COLO829 (cell line): Measurements from ENCODE around the gene AADACL2.
A peak's percentile ranks its signal among the peaks of the same experiment; 100 is the strongest.
"Not testable (repeated sequence)": the region's sequence is repeated elsewhere in the genome, so short reads cannot be mapped to it uniquely, and the experiment has no call there.

Source experiments
- DNase-seq: peaks from one replicate; pipeline ENCODE4 v3.0.0; 2012; ENCODE audit warnings: low spot score

AADACL2 gene

DNA sequence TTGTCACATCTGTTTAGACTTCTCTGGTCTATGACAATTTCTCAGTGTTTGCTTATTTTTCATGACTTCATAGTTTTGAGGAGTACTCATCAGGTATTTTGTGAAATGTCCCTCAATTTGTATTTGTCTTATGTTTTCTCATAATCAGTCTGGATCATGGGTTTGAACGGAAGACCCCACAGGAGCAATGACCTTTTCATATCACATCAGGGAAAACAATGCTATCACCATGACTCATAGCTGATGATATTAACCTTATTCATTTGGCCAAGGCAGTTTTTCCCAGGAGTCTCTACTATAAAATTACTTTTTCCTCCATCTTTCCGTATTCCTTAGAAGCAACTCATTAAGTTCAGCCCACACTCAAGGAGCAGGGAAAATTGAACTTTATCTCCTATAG lies 32.7 kb downstream of the AADACL2 start:
- peak; percentile 65 for DNase-seq

DNA sequence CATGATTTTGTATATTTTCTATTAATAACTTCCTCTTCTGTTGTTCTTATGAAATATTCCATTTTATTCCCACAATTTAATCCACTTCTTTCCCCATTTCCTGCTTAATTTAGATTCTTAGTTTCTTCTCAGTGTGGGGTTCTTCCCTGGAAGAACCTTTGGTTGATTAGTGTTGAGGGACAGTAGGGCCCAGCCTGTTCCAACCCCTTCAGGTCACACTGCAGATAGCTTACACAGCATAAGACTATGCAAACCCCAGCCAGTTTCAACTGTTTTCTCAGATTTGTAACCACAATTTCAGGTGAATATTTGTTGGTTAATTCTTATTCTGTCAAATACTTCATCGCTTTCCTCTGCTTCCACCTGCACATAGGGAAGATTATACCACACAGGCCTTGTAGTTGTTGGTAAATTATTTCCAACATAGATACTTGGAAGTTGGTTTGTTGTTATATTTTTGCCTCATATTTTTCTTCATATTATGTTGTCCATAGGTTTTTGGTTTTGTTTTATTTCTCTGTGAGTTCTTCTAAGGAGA lies 34.7 kb downstream of the AADACL2 start:
- DNase-seq = no peak

DNA sequence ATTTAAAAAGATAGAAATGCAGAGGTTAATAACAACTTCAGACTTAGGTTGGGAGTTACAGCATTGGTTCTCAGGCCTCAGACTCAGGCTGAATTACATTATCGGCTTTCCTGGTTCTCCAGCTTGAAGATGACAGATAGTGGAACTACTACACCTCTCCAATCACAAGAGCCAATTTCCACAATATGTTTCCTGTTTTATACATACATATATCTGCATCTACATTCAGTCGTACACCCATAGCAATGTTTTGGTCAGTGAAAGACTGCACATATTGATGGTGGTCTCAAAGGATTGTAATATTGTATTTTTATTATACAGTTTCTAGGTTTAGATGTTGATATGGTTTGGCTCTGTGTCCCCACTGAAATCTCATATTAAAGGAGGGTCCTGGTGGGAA lies 35.4 kb downstream of the AADACL2 start:
- no peak for DNase-seq

DNA sequence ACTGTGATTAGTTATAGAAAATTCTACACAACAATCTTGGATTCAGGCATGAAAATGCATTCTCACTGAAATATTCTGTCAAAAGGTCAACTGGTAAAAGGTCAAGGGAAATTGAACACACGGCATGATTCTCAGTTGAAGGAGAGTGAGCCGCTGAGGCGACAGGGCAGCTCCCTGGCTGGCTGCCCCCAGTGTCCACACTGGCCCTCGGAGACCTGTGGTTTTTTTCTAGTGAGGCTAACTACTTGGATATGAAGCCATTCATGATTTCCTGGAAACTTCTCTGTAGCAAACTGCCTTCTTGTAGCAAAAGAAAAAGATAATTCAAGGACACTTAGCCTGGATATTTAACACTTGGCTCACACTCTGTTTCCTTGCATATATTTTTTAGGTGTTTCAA lies 37.2 kb downstream of the AADACL2 start:
- peak; percentile 78 for DNase-seq

DNA sequence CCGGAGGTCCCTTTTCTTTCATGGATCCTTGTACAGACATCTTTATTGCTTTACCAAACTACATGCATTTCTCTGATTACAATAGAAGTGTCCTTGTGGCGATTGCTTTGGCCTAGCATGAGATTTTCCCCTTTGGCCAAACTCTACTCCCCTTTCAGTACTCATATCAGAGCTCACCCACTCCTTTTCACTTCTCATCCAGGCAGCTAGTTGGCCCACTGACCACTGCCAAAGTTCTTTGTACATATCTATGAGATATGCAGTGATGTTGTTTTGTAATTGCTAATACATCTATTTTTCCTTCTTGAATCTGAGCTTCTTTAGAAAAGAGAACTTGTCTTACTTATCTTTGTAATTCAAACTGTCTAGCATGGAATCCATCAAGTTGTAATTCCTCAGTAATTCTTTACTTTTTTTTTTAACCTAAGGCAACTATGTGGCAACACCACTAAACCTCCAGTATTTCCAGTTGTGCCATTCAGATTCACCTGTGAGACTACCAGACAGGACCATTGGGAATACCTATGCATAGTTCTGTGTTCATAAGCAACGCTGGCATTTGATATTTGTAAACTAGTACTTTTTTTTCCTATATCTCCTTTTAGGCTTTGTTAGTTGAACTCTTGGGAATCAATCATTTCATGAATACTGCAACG lies 39.2 kb downstream of the AADACL2 start:
- DNase-seq = no peak

DNA sequence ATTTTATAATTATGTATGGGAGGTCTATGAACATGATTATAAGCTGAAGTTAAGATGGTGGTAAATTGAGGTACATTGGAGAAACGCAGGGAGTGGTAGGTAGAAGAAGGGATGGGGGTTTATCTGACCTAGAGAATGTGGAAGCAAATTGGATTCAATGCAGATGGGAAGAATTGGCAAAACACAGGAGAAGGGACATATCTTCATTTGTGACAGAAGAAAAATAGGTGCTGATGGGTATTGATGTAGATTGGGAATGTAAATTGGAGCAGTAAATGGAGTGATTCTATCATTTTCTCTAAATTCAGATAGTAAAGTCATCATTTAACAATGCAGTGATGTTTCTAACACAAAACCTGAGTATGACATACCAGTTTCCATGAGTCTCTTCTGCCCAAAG lies 40.5 kb downstream of the AADACL2 start:
- no peak for DNase-seq

DNA sequence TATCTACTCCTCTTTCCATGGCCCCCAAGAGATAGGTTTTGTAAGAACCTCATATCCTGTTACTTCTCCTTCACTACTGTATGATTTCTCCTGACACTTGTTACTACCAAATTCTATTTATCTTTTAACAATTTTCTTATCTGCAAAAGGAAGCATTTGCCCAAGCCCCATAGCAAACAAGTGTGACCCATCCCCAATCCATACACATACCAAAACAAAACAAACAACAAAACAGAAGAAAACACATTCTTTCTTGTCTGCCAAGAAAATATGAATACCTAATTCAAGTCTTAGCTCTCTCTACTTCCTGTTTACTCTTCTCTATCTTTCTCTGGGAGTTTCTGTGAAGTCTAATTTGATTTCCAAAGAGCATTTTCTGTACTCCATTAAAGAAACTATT lies 41.2 kb downstream of the AADACL2 start:
- no peak for DNase-seq

DNA sequence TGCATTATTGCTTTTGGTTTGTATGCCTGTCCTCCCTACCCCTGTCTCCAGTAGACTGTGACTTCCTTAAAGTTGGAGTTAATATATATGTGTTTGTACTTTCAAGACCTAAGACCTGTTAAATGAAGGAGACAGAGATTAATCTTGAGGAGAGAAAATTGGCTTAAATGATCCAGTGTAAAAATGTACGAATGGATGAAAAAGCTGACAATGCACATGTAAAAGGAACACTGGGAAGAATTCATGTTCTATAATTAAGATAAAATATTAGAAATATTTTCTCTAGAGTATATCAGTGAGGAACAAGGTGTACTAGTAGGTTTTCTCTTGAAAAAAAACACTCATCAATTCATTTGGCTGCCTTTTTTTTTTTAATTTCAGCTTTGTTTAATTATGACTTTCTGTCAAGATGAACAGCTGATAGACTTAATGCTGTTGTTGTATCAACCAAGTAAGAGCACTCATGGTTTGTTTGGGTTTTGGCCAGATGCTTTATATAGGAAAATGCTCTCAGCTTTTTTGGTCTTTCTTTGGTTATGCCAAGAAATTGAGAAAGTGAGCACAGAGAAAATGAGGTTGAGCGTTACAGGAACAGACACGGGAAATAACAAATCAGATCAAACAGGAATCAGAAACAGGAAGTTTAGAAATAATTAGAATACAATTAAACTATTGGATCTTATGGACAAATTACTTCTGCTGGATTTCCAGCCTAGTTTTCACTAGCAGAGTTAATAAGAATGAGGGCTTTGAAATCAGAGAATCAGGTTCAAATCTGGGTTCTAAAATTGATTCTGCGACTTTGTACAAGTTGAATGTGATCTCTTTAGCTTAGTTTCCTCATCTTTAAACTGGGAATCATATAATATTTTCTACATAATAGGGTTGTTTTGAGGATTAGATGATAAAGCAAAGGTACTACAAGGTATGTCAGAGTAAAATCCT lies 41.9 kb downstream of the AADACL2 start:
- DNase-seq = no peak

DNA sequence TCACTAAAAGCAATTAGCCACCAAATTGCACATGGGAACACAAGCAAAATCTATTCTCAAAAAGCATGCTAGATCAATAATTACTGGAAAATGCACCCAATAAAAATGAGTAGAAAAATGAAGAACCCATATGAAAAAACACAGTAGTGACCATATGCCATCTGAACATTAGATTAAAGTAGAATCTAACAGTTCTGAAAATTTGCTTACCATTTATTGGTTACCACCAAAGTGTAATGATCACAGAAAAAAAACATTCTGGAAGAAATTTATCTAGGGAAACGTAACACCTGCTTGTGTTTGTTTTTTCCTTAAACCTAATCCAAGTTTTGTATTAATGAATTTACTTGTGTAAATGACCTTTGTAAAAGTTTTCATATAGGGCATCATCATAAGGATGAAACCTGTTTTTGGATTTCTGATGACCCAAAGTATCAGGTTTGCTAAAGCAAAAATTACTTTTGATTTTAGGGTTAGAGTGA lies 42.6 kb downstream of the AADACL2 start:
- DNase-seq = no peak

DNA sequence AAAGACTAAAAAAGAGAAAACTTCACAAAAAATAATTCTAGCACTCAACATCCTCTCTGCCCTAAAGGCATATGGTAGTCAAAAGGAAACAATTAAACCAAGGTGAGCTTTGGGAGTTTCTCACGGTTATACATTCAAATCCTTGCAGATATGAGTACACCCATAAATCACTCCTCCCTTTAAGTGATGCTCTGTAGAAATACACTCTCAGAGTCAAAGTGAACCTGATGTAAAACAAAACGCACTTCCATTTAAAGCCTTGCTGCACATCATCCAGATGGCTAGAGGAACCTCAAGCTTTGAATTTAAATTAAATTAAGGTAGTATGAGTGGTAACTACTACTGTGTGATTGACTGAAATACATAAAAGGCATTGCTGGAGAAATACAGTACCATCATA lies 44.2 kb downstream of the AADACL2 start:
- no peak for DNase-seq

DNA sequence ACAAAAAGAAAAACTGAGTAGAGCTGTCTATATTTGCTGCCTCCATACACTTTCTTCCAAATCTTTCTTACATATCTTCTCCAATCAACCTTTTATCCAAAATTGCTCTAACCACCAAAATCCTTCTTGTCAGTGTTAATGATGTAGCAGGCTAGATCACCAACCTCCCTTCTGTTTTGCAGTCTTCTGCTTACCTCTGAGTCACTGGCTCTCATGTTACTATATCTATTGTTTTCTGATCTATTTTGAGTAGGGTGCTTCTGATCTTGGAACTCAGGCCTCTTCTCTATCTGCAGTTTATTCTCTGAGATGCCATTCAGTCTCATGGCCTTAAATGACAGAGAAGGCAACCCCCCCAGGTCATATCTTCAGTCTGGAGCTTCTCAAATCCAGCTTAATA lies 53.9 kb downstream of the AADACL2 start:
- DNase-seq = no peak

DNA sequence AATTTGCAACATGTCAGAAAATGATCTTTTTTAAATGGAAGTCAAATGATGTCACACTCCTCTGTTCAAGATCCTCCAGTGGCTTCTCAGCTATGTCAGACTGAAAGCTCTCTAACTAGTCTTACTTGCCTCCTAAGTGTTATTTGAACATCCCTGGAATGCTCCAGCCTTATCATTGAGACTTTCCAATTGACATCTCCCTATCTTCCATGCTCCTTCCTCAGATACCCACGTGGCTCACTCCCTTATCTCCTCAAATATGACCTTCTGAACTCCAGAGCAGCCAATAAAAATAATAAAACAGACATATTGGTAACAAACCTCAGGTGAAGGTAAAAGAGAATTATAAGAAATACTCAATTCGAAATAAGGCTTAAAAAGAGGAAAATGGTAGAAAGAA lies 54.7 kb downstream of the AADACL2 start:
- no peak for DNase-seq

DNA sequence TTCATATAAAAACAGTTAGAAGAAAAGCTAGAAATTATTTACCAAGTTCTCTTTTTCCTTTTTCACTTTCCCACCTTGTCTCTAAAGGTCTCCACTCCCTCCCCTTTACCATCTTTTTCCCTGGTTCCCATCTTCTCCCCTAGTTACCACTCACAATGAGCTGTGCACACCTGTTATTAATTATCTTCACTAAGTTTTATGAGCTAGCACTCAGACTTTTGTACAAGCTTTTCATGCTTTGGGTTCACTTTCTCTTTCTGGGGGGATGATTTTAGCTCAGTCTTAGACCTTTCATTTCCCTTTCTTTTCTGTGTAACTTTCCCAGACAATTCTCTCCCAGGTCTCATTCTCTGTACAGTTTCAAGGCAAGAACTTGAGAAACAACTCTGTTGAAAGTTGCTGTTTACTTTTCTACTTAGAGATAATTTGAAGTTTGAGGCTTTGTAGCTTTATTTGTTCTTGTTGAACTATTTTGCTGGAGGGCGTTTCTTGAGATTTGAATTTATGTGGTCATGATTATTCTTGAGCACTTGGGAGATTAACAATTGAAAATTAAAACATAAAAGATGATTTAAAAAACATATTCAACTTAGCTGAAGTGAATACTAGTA lies 56.2 kb downstream of the AADACL2 start:
- no peak for DNase-seq

DNA sequence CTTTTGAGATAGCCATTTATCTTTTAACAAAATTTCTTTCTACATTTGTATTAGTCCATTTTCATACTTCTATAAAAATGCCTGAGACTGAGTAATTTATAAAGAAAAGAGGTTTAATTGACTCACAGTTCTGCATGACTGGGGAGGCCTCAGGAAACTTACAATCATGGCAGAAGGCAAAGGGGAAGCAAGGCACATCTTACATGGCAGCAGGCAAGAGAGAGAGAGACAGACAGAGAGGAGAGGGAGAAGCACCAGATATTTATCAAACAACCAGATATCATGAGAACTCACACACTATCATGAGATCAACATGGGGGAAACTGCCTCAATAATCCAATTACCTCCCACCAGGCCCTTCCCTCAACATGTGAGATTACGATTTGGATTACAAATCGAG lies 57.0 kb downstream of the AADACL2 start:
- not testable (repeated sequence) for DNase-seq

DNA sequence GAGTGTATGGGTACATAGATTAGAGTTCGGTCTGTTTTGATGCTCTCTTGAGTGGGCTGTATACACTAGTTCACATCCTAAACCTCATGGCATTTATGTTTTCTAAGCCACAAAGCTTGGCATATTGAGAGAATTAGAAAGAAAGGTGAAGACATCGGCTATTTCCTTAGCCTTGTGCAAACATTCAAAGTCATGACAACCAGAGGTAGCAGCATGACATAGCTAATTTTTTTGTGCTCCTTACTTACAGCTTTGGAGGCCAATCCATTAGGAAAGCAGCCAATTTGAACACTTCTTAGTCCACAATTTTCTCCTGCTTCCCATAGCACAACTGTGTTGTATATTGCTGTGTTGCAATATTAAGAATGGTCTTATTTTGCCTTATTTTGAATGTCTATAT lies 58.7 kb downstream of the AADACL2 start:
- DNase-seq = no peak

DNA sequence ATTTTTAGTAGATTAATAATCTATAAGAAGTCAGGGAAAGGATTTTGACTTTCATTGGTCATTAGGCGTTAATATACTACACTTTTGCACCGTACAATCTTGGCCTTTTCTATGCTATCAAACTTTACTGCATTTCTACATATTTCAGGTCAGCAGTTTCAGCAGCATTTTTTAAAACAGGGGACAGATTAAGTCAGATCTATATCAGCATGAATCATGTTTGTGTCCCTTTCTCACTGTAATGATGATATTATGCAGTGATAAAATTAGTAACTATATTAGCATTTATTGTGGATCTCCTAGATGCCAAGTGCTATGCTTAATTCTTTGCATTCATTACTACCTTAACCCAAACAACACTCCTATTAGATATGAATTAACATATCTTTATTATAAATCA lies 59.9 kb downstream of the AADACL2 start:
- DNase-seq = no peak

DNA sequence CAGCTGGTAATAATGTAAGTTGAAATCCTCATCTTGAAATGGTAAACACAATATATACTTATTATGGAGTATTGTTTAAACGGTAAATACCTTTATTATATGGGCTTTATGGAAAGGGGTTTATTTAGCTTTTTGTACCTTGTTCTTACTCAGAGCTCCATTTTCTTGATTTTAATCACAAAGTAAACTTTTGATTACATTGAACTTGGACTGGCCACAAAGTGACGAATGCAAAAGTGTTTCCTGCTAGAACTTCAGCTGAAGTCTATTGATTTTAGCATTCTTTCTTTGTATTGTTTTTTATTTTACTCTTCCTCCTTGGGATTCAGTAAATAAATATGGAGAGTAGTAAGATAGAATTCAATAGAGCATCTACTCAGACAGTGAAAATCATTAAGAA lies 60.4 kb downstream of the AADACL2 start:
- no peak for DNase-seq

DNA sequence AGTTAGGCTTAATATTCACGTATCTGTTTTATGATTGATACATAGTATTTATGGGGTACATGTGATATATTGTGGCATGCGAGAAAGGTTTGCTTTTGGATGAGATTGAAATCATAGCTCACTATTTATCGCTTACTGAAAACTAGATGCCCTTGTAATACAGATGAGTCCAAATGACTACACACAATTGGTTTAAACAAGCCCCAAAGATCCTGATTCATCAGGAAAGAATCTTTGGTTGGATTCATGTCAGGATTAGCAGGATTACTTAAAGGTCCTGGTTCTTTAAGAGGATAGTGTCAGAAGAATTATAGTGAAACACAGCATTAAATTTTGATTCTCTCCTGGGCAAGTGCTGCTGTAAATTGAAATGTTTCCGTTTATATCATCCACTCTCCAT lies 61.5 kb downstream of the AADACL2 start:
- peak; percentile 44 for DNase-seq

DNA sequence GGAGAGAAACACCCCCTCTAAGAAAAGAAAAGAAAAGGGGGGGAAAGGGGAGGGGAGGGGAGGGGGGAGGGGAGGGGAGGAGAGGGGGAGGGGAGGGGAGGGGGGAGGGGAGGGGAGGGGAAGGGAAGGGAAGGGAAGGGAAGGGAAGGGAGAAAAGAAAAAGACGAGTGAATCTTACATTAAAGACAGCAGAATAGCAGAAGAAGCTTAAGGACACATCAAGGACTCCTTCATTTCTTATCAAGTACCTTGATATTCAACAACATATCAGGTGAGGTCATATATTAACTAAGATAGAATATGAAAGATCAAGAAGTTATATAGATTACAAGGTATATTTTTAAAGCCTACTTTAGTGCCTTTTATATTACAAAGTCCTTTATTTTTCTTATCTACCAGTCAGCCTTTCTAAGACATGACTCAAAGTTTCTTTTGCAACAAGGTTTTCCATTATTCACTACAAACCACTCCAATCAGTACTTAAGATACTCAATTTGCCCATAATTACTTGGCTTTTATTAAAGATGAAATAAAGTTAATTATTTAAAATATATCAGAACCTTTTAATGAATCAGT lies 62.5 kb downstream of the AADACL2 start:
- no peak for DNase-seq

DNA sequence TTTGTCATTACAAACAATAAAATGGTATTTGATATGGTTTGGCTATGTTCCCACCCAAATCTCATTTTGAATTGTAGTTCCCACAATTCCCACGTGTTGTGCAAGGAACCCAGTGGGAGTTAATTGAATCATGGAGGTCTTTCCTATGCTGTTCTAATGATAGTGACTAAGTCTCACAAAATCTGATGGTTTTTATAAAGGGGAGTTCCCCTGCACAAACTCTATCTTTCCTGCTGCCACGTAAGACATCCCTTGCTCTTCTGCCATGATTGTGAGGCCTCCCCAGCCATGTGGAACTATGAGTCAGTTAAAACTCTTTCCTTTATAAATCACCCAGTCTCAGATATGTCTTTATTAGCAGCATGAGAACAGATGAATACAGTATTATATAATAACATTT lies 64.7 kb downstream of the AADACL2 start:
- DNase-seq = no peak

DNA sequence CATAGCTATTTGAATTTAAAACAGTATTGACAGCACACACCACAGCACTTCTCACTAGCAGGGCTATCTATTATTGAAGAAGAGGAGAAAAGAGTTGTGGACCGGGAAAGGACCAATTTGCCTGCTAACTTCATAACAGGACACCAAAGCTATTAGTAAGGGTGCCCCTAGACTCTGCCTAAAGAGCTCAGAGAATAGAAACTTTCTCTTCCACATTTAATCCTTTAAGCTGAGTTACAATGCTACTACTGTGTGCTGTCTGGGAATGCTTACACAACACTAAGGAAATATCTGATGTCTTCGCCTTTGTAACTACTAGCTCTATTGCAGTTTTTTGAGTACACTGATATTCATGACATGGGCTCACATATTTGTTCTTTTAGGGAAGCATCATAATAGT lies 66.7 kb downstream of the AADACL2 start:
- peak; percentile 11 for DNase-seq

DNA sequence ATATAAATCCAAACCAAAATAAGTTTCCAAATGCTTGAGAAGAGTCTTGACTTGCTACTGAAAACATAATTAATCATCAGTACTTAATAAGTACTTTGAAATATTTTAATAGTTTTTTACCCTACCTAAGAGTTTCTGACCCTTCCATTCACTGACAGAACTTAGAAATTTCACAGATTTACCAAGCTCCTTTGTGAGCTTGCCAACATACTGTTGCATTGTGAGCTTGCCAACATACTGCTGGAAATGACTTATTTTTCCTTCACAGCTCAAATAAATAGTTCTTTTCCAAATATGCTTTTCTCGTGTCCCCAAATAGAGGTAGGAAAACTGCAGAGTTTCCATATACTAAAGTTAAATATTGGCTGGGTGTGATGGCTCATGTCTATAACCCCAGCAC lies 70.5 kb downstream of the AADACL2 start:
- DNase-seq = no peak
